ENCODE results near the gene EXOC6B. TPM values are rescaled to one million over a fixed set of nuclear protein-coding genes. Genes with fewer than 3 reads are reported as not detected.
"Not testable (repeated sequence)": the region's sequence is repeated elsewhere in the genome, so short reads cannot be mapped to it uniquely, and the experiment has no call there.

EXOC6B gene
- total and polyA plus RNA-seq, 2 experiments from 2014 or later = 8.9 to 18.3 TPM

- WGBS, 2 experiments (ENCODE audit: low coverage in 1 of 2, low lambda C conversion rate in 2 of 2, missing lambda C conversion rate in 2 of 2) = 95 to 97% methylated on average over 1 of the region's 1 CpG
- H3K36me3 ChIP-seq (ENCODE audit: low read depth) = peaks cover 6% of the 10 kb centered on the region; the same call in 1 of the 2 replicates
- H3K4me2 ChIP-seq (ENCODE audit: unreplicated experiment) = no peak overlapping the region
- no peak overlapping the region for H3K27ac ChIP-seq
- TF ChIP-seq EZH2phosphoT487 (IDR thresholded peaks at IDR 0.05; ENCODE audit: insufficient read depth, low read depth) (no peak), EZH2 (IDR thresholded peaks at IDR 0.05; ENCODE audit: insufficient read depth, poor library complexity, severe bottlenecking) (no peak)
- in situ Hi-C loops (cut with MboI) = no loop called here
- H3K9me3 ChIP-seq (ENCODE audit: low read depth) = no peaks in the 10 kb centered on the region
- H3K79me2 ChIP-seq (ENCODE audit: insufficient read depth) = no peaks in the 10 kb centered on the region
- no peak for DNase-seq
- 0 out of 2 replicates have a peak, but pooled peaks cover 6% of the 10 kb centered on the region for H3K4me1 ChIP-seq (ENCODE audit: insufficient read depth)
- no peaks in the 10 kb centered on the region for H3F3A ChIP-seq (ENCODE audit: insufficient read depth)
- H2AFZ ChIP-seq = no peak overlapping the region
- no peaks in the 10 kb centered on the region for H3K9me2 ChIP-seq (ENCODE audit: insufficient read depth)
- H3K9ac ChIP-seq = no peak overlapping the region
- no peak overlapping the region for H3K4me3 ChIP-seq
- no peaks in the 10 kb centered on the region for H4K20me1 ChIP-seq (ENCODE audit: insufficient read depth)
- H3K27me3 ChIP-seq (replicated peaks; ENCODE audit: insufficient read depth) = no peaks in the 10 kb centered on the region
Observed at GRCh38 chr2:72494392-72494791, 331.4 kb downstream of the EXOC6B start.

- DNase-seq; H3K27me3 ChIP-seq (replicated peaks; ENCODE audit: insufficient read depth); H3K9me3 ChIP-seq (ENCODE audit: low read depth); H3K79me2 ChIP-seq (ENCODE audit: insufficient read depth); H3K27ac ChIP-seq; H2AFZ ChIP-seq; H3K4me2 ChIP-seq (ENCODE audit: unreplicated experiment); H3F3A ChIP-seq (ENCODE audit: insufficient read depth); H4K20me1 ChIP-seq (ENCODE audit: insufficient read depth); H3K9ac ChIP-seq; in situ Hi-C loops (cut with MboI); H3K4me3 ChIP-seq; H3K36me3 ChIP-seq (ENCODE audit: low read depth); H3K4me1 ChIP-seq (ENCODE audit: insufficient read depth); H3K9me2 ChIP-seq (ENCODE audit: insufficient read depth): not testable (repeated sequence)
- 77 to 79% methylated on average over 1 of the region's 1 CpG for WGBS, 2 experiments (ENCODE audit: low coverage in 1 of 2, low lambda C conversion rate in 2 of 2, missing lambda C conversion rate in 2 of 2)
Observed at GRCh38 chr2:72484622-72485021, 341.2 kb downstream of the EXOC6B start.

GRCh38 chr2:72483346-72483745, 342.5 kb downstream of the EXOC6B start:
- Histone ChIP-seq H3K27me3 (replicated peaks; ENCODE audit: insufficient read depth) (no peaks in the 10 kb centered on the region), H3K4me3 (no peak overlapping the region), H3K4me2 (ENCODE audit: unreplicated experiment) (no peak overlapping the region), H3K27ac (no peak overlapping the region), H3K36me3 (ENCODE audit: low read depth) (no peaks in the 10 kb centered on the region), H3K9ac (no peak overlapping the region), H3K4me1 (ENCODE audit: insufficient read depth) (no peaks in the 10 kb centered on the region), H3K79me2 (ENCODE audit: insufficient read depth) (no peaks in the 10 kb centered on the region), H3K9me2 (ENCODE audit: insufficient read depth) (no peaks in the 10 kb centered on the region), H3K9me3 (ENCODE audit: low read depth) (no peaks in the 10 kb centered on the region), H3F3A (ENCODE audit: insufficient read depth) (no peaks in the 10 kb centered on the region), H4K20me1 (ENCODE audit: insufficient read depth) (no peaks in the 10 kb centered on the region), H2AFZ (no peak overlapping the region)
- in situ Hi-C loops (cut with MboI) = no loop called here
- TF ChIP-seq EZH2 (IDR thresholded peaks at IDR 0.05; ENCODE audit: insufficient read depth, poor library complexity, severe bottlenecking) (no peak), EZH2phosphoT487 (IDR thresholded peaks at IDR 0.05; ENCODE audit: insufficient read depth, low read depth) (no peak)
- DNase-seq = no peak
- 93 to 99% methylated on average over 2 of the region's 2 CpGs for WGBS, 2 experiments (ENCODE audit: low coverage in 1 of 2, low lambda C conversion rate in 2 of 2, missing lambda C conversion rate in 2 of 2)

- Histone ChIP-seq H3K9me3 (ENCODE audit: low read depth) (peaks cover 2% of the 10 kb centered on the region), H2AFZ (no peak overlapping the region), H3F3A (ENCODE audit: insufficient read depth) (no peaks in the 10 kb centered on the region), H3K4me3 (no peak overlapping the region), H3K4me1 (ENCODE audit: insufficient read depth) (no peaks in the 10 kb centered on the region), H3K79me2 (ENCODE audit: insufficient read depth) (no peaks in the 10 kb centered on the region), H4K20me1 (ENCODE audit: insufficient read depth) (no peaks in the 10 kb centered on the region), H3K4me2 (ENCODE audit: unreplicated experiment) (no peak overlapping the region), H3K36me3 (ENCODE audit: low read depth) (peaks cover 7% of the 10 kb centered on the region; the same call in 1 of the 2 replicates), H3K27ac (no peak overlapping the region), H3K9me2 (ENCODE audit: insufficient read depth) (no peaks in the 10 kb centered on the region), H3K9ac (no peak overlapping the region), H3K27me3 (replicated peaks; ENCODE audit: insufficient read depth) (no peaks in the 10 kb centered on the region)
- no peak for DNase-seq
- 95% methylated on average over 3 of the region's 3 CpGs for WGBS, 2 experiments (ENCODE audit: low coverage in 1 of 2, low lambda C conversion rate in 2 of 2, missing lambda C conversion rate in 2 of 2)
- TF ChIP-seq EZH2 (IDR thresholded peaks at IDR 0.05; ENCODE audit: insufficient read depth, poor library complexity, severe bottlenecking) = no peak
- in situ Hi-C loops (cut with MboI) = no loop called here
Observed at GRCh38 chr2:72475246-72475645, 350.6 kb downstream of the EXOC6B start.

- Histone ChIP-seq H3K27ac (no peak overlapping the region), H3K9ac (no peak overlapping the region), H2AFZ (no peak overlapping the region), H3K4me3 (no peak overlapping the region), H3K9me3 (ENCODE audit: low read depth) (no peaks in the 10 kb centered on the region), H4K20me1 (ENCODE audit: insufficient read depth) (no peaks in the 10 kb centered on the region), H3K27me3 (replicated peaks; ENCODE audit: insufficient read depth) (no peaks in the 10 kb centered on the region), H3K9me2 (ENCODE audit: insufficient read depth) (no peaks in the 10 kb centered on the region), H3K4me1 (ENCODE audit: insufficient read depth) (no peaks in the 10 kb centered on the region), H3K79me2 (ENCODE audit: insufficient read depth) (no peaks in the 10 kb centered on the region), H3K4me2 (ENCODE audit: unreplicated experiment) (no peak overlapping the region), H3F3A (ENCODE audit: insufficient read depth) (no peaks in the 10 kb centered on the region), H3K36me3 (ENCODE audit: low read depth) (peaks cover 11% of the 10 kb centered on the region; the same call in 1 of the 2 replicates)
- no peak for TF ChIP-seq EZH2 (IDR thresholded peaks at IDR 0.05; ENCODE audit: insufficient read depth, poor library complexity, severe bottlenecking)
- no peak for TF ChIP-seq EZH2phosphoT487 (IDR thresholded peaks at IDR 0.05; ENCODE audit: insufficient read depth, low read depth)
- in situ Hi-C loops (cut with MboI) = no loop called here
- 85 to 91% methylated on average over 6 of the region's 6 CpGs for WGBS, 2 experiments (ENCODE audit: low coverage in 1 of 2, low lambda C conversion rate in 2 of 2, missing lambda C conversion rate in 2 of 2)
- DNase-seq = peak; percentile 5
Observed at GRCh38 chr2:72457801-72458516, 367.9 kb downstream of the EXOC6B start.
